SU-DHL-6 (cell line): ENCODE measurements around the gene SNU13.

Experiments used
- H2AFZ ChIP-seq: fragments of 200-600 bp; sonication (generic); 2 replicates; pipeline ENCODE4 v1.6.1; 2014; ENCODE audit warnings: low read depth, mild to moderate bottlenecking, moderate library complexity, mixed read lengths, antibody characterized with exemption, low read length; ENCODE audit not compliant: severe bottlenecking
- H3F3A ChIP-seq: fragments of 200-600 bp; shearing (Covaris generic); 2 replicates; pipeline ENCODE4 v1.6.0; 2016; ENCODE audit warnings: antibody characterized with exemption, mild to moderate bottlenecking; ENCODE audit not compliant: insufficient read depth
- H3K27ac ChIP-seq: fragments of 200-600 bp; sonication (generic); 2 replicates; pipeline ENCODE4 v1.5.1; 2016; ENCODE audit warnings: low read depth, mild to moderate bottlenecking, low read length, moderate library complexity, mixed read lengths
- H3K27me3 ChIP-seq: fragments of 200-600 bp; sonication (generic), shearing (Covaris generic); 2 replicates; pipeline ENCODE4 v1.6.0; 2014; ENCODE audit warnings: mild to moderate bottlenecking, low read length
- H3K36me3 ChIP-seq: fragments of 200-600 bp; sonication (generic); 2 replicates; pipeline ENCODE4 v1.6.1; 2014; ENCODE audit warnings: mild to moderate bottlenecking, low read length, mixed read lengths
- H3K4me2 ChIP-seq: fragments of 300-600, 200-600 bp; shearing (Covaris generic), sonication (generic); 2 replicates; pipeline ENCODE4 v1.6.0; 2014; ENCODE audit warnings: low read length, low read depth, mild to moderate bottlenecking; ENCODE audit not compliant: poor library complexity, severe bottlenecking
- H3K4me3 ChIP-seq: fragments of 200-600 bp; sonication (generic); 2 replicates; pipeline ENCODE4 v1.5.1; 2014; ENCODE audit warnings: antibody characterized with exemption, low read length, mild to moderate bottlenecking, mixed read lengths; ENCODE audit not compliant: insufficient read depth, poor library complexity, severe bottlenecking
- H3K79me2 ChIP-seq: fragments of 200-600 bp; sonication (generic); 2 replicates; pipeline ENCODE4 v1.6.1; 2014; ENCODE audit warnings: mild to moderate bottlenecking, low read length, moderate library complexity; ENCODE audit not compliant: insufficient read depth
- H3K9ac ChIP-seq: fragments of 200-600 bp; sonication (generic); 2 replicates; pipeline ENCODE4 v1.7.0; 2014; ENCODE audit warnings: mild to moderate bottlenecking, low read length
- H3K9me2 ChIP-seq: fragments of 200-600 bp; sonication (generic); replicated peaks from 2 replicates; pipeline ENCODE4 v1.6.1; 2014; ENCODE audit warnings: low read length; ENCODE audit not compliant: insufficient read depth
- H3K9me3 ChIP-seq: fragments of 200-600 bp; sonication (generic); 2 replicates; pipeline ENCODE4 v1.6.1; 2014; ENCODE audit warnings: low read length, mixed read lengths; ENCODE audit not compliant: insufficient read depth
- H4K20me1 ChIP-seq: fragments of 200-600 bp; sonication (generic); 2 replicates; pipeline ENCODE4 v1.6.1; 2014; ENCODE audit warnings: low read depth, mild to moderate bottlenecking, antibody characterized with exemption, low read length, moderate library complexity, mixed read lengths
- EZH2phosphoT487 ChIP-seq: fragments of 200-600 bp; sonication (generic), shearing (Covaris generic); conservative IDR thresholded peaks from 2 replicates; pipeline ENCODE4 v1.6.1; 2018; ENCODE audit warnings: mild to moderate bottlenecking, antibody characterized with exemption, low read length, moderate library complexity, mixed read lengths
- TF ChIP-seq, protein P1 (sequence below): fragments of 200-600 bp; sonication (generic); IDR thresholded peaks from one replicate; pipeline ENCODE4 v1.5.1; 2017; ENCODE audit warnings: antibody characterized with exemption, mild to moderate bottlenecking, low read length, moderate library complexity; ENCODE audit not compliant: insufficient read depth, poor library complexity, severe bottlenecking

The SNU13 gene

DNA sequence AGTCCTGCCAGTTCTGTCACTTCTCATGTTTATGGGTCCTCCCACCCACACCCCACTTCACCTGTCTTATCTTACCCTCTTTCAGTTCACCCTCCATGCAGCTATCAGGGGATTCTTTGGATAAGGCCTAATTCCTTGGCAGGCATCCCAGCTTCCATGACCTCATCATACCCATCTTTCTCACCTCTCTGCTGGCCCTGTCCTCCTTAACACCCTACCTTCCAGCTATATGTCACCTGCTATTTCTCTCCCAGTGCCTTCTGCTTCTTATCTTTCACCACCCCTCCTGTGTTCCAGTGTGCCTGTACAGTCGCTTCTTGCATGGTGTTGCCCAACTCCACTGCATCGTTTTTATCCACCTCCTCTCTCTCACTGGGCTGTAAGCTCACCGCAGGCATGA is 28.3 kb downstream of the SNU13 start:
- no peak for TF ChIP-seq EZH2phosphoT487
- TF ChIP-seq, protein P1, sequence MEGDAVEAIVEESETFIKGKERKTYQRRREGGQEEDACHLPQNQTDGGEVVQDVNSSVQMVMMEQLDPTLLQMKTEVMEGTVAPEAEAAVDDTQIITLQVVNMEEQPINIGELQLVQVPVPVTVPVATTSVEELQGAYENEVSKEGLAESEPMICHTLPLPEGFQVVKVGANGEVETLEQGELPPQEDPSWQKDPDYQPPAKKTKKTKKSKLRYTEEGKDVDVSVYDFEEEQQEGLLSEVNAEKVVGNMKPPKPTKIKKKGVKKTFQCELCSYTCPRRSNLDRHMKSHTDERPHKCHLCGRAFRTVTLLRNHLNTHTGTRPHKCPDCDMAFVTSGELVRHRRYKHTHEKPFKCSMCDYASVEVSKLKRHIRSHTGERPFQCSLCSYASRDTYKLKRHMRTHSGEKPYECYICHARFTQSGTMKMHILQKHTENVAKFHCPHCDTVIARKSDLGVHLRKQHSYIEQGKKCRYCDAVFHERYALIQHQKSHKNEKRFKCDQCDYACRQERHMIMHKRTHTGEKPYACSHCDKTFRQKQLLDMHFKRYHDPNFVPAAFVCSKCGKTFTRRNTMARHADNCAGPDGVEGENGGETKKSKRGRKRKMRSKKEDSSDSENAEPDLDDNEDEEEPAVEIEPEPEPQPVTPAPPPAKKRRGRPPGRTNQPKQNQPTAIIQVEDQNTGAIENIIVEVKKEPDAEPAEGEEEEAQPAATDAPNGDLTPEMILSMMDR: no peak
- H3K9ac ChIP-seq: no peak overlapping the region
- peaks cover 31% of the 10 kb centered on the region for H3F3A ChIP-seq

GRCh38 chr22:41659941-41660340 is 28.7 kb downstream of the SNU13 start:
- H3K9ac ChIP-seq: no peak overlapping the region
- no peaks in the 10 kb centered on the region for H3K79me2 ChIP-seq
- H3K4me2 ChIP-seq: no peak overlapping the region
- no peak for TF ChIP-seq EZH2phosphoT487
- TF ChIP-seq, protein P1: no peak
- no peak overlapping the region for H2AFZ ChIP-seq
- no peaks in the 10 kb centered on the region for H3K9me2 ChIP-seq
- no peak overlapping the region for H3K4me3 ChIP-seq
- no peaks in the 10 kb centered on the region for H4K20me1 ChIP-seq
- H3F3A ChIP-seq: peaks cover 27% of the 10 kb centered on the region
- H3K9me3 ChIP-seq: no peaks in the 10 kb centered on the region
- no peaks in the 10 kb centered on the region for H3K27me3 ChIP-seq
- H3K36me3 ChIP-seq: peaks cover 44% of the 10 kb centered on the region
- no peak overlapping the region for H3K27ac ChIP-seq

More for the DNA sequence above, 28.3 kb downstream of the SNU13 start:
- H3K9me2 ChIP-seq: no peaks in the 10 kb centered on the region
- H3K27ac ChIP-seq: no peak overlapping the region
- H3K4me3 ChIP-seq: no peak overlapping the region
- no peaks in the 10 kb centered on the region for H3K27me3 ChIP-seq
- H3K9me3 ChIP-seq: no peaks in the 10 kb centered on the region
- H2AFZ ChIP-seq: no peak overlapping the region
- no peaks in the 10 kb centered on the region for H3K79me2 ChIP-seq
- no peak overlapping the region for H3K4me2 ChIP-seq
- no peaks in the 10 kb centered on the region for H4K20me1 ChIP-seq
- H3K36me3 ChIP-seq: peaks cover 42% of the 10 kb centered on the region

GRCh38 chr22:41658869-41659268 is 29.8 kb downstream of the SNU13 start:
- Histone ChIP-seq H3K9ac (no peak overlapping the region), H3F3A (peaks cover 16% of the 10 kb centered on the region; the same call in 1 of the 2 replicates), H3K27ac (no peak overlapping the region), H3K27me3 (no peaks in the 10 kb centered on the region), H2AFZ (no peak overlapping the region), H3K79me2 (no peaks in the 10 kb centered on the region), H4K20me1 (no peaks in the 10 kb centered on the region), H3K4me3 (no peak overlapping the region), H3K9me2 (no peaks in the 10 kb centered on the region), H3K9me3 (no peaks in the 10 kb centered on the region), H3K36me3 (peaks cover 48% of the 10 kb centered on the region), H3K4me2 (no peak overlapping the region)
- TF ChIP-seq, protein P1: no peak
- TF ChIP-seq EZH2phosphoT487: no peak
